ENCODE results near the gene JMJD8. TPM values are rescaled to one million over a fixed set of nuclear protein-coding genes. Genes with fewer than 3 reads are reported as not detected.
A peak's percentile ranks its signal among the peaks of the same experiment; 100 is the strongest.

Gene JMJD8
- total RNA-seq, 1 donor, result 48.5 TPM

- H2AFZ ChIP-seq (ENCODE audit: low read length), result no peak overlapping the region
- no peaks in the 10 kb centered on the region for H3K36me3 ChIP-seq (ENCODE audit: insufficient read depth, low read length)
- no peak for TF ChIP-seq CTCF (IDR thresholded peaks at IDR 0.05; ENCODE audit: extremely low read depth, low read depth, low read length)
- H3K4me1 ChIP-seq (ENCODE audit: insufficient read depth, low read length), result peaks cover 28% of the 10 kb centered on the region
- peak overlapping the region; percentile 80 for H3K4me3 ChIP-seq (ENCODE audit: insufficient read depth, low read length)
- DNase-seq (ENCODE audit: insufficient read length, low spot score, missing footprints), result no peak
- H3K27ac ChIP-seq (ENCODE audit: low read depth, low read length), result no peak overlapping the region
- H3K4me2 ChIP-seq (ENCODE audit: insufficient read depth, low read length), result peak overlapping the region; percentile 96
- H3K9me3 ChIP-seq (ENCODE audit: low read depth, low read length), result no peaks in the 10 kb centered on the region
- H3K79me2 ChIP-seq (ENCODE audit: insufficient read depth, low read length), result peaks cover 45% of the 10 kb centered on the region
- peaks cover 7% of the 10 kb centered on the region for H4K20me1 ChIP-seq (ENCODE audit: insufficient read depth, low read length)
- H3K27me3 ChIP-seq (ENCODE audit: insufficient read depth, low read length), result no peaks in the 10 kb centered on the region
Measured at GRCh38 chr16:647173-647902, 36.8 kb downstream of the JMJD8 start.

GRCh38 chr16:646679-647172 is 37.4 kb downstream of the JMJD8 start:
- no peak for DNase-seq (ENCODE audit: insufficient read length, low spot score, missing footprints)

GRCh38 chr16:645852-646678 is 38.1 kb downstream of the JMJD8 start:
- TF ChIP-seq CTCF (IDR thresholded peaks at IDR 0.05; ENCODE audit: extremely low read depth, low read depth, low read length), result no peak
- DNase-seq (ENCODE audit: insufficient read length, low spot score, missing footprints), result no peak
- no peak overlapping the region for H2AFZ ChIP-seq (ENCODE audit: low read length)
- no peak overlapping the region for H3K4me2 ChIP-seq (ENCODE audit: insufficient read depth, low read length)
- no peaks in the 10 kb centered on the region for H3K27me3 ChIP-seq (ENCODE audit: insufficient read depth, low read length)
- no peaks in the 10 kb centered on the region for H3K9me3 ChIP-seq (ENCODE audit: low read depth, low read length)
- peaks cover 45% of the 10 kb centered on the region for H3K79me2 ChIP-seq (ENCODE audit: insufficient read depth, low read length)
- H3K27ac ChIP-seq (ENCODE audit: low read depth, low read length), result no peak overlapping the region
- H3K36me3 ChIP-seq (ENCODE audit: insufficient read depth, low read length), result no peaks in the 10 kb centered on the region
- H3K4me3 ChIP-seq (ENCODE audit: insufficient read depth, low read length), result no peak overlapping the region
- peaks cover 7% of the 10 kb centered on the region for H4K20me1 ChIP-seq (ENCODE audit: insufficient read depth, low read length)
- H3K4me1 ChIP-seq (ENCODE audit: insufficient read depth, low read length), result peaks cover 28% of the 10 kb centered on the region

More at GRCh38 chr16:646679-647172, 37.4 kb downstream of the JMJD8 start:
- H3K4me2 ChIP-seq (ENCODE audit: insufficient read depth, low read length), result no peak overlapping the region
- no peak overlapping the region for H2AFZ ChIP-seq (ENCODE audit: low read length)
- peaks cover 28% of the 10 kb centered on the region for H3K4me1 ChIP-seq (ENCODE audit: insufficient read depth, low read length)
- H3K27me3 ChIP-seq (ENCODE audit: insufficient read depth, low read length), result no peaks in the 10 kb centered on the region
- peaks cover 7% of the 10 kb centered on the region for H4K20me1 ChIP-seq (ENCODE audit: insufficient read depth, low read length)
- no peak overlapping the region for H3K4me3 ChIP-seq (ENCODE audit: insufficient read depth, low read length)
- H3K27ac ChIP-seq (ENCODE audit: low read depth, low read length), result no peak overlapping the region
- H3K79me2 ChIP-seq (ENCODE audit: insufficient read depth, low read length), result peaks cover 45% of the 10 kb centered on the region
- no peaks in the 10 kb centered on the region for H3K36me3 ChIP-seq (ENCODE audit: insufficient read depth, low read length)
- no peaks in the 10 kb centered on the region for H3K9me3 ChIP-seq (ENCODE audit: low read depth, low read length)
- no peak for TF ChIP-seq CTCF (IDR thresholded peaks at IDR 0.05; ENCODE audit: extremely low read depth, low read depth, low read length)

- Histone ChIP-seq H3K27ac (ENCODE audit: low read depth, low read length) (no peak overlapping the region), H3K9me3 (ENCODE audit: low read depth, low read length) (no peaks in the 10 kb centered on the region), H3K4me2 (ENCODE audit: insufficient read depth, low read length) (no peak overlapping the region), H3K36me3 (ENCODE audit: insufficient read depth, low read length) (no peaks in the 10 kb centered on the region), H3K4me1 (ENCODE audit: insufficient read depth, low read length) (peaks cover 24% of the 10 kb centered on the region), H3K79me2 (ENCODE audit: insufficient read depth, low read length) (peaks cover 36% of the 10 kb centered on the region), H3K4me3 (ENCODE audit: insufficient read depth, low read length) (no peak overlapping the region), H4K20me1 (ENCODE audit: insufficient read depth, low read length) (peaks cover 7% of the 10 kb centered on the region), H2AFZ (ENCODE audit: low read length) (no peak overlapping the region), H3K27me3 (ENCODE audit: insufficient read depth, low read length) (no peaks in the 10 kb centered on the region)
- DNase-seq (ENCODE audit: insufficient read length, low spot score, missing footprints), result no peak
- no peak for TF ChIP-seq CTCF (IDR thresholded peaks at IDR 0.05; ENCODE audit: extremely low read depth, low read depth, low read length)
Measured at GRCh38 chr16:644556-644955, 39.6 kb downstream of the JMJD8 start.
